GM19351 (cell line): ENCODE results near the gene CNTN4.
A peak's percentile ranks its signal among the peaks of the same experiment; 100 is the strongest.
"Not testable (repeated sequence)": the region's sequence is repeated elsewhere in the genome, so short reads cannot be mapped to it uniquely, and the experiment has no call there.

Experiments used
- ATAC-seq: cut with Tn5 transposase; IDR thresholded peaks from one replicate; pipeline ENCODE4 v1.9.1; 2021; ENCODE audit warnings: mild to moderate bottlenecking, moderate library complexity; ENCODE audit not compliant: unreplicated experiment

CNTN4 gene

GRCh38 chr3:2883283-2883682 is 784.6 kb downstream of the CNTN4 start:
- ATAC-seq, result no peak

- no peak for ATAC-seq
Measured at GRCh38 chr3:2888592-2888991, 789.9 kb downstream of the CNTN4 start.

DNA sequence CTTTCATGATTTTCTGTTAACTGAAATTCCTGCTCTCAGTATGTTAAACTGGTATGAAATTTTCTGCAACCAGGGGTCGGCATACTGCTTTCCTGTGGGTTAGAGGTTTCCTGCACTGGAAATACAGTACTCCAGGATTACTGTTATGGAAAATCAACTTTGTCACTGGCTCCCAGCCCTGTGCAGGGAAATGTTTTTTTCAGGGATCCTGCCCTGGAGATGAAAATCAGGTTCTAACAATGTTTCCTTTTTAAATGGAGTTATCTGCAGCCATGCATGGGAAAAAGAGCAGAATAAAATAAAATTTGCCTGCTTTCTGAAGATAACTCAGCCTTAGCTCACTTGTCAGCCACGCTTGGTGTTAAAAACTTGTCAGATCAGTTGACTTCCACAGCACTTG is 791.1 kb downstream of the CNTN4 start:
- ATAC-seq, result no peak

- ATAC-seq, result no peak
Measured at GRCh38 chr3:2896308-2896939, 797.8 kb downstream of the CNTN4 start.

GRCh38 chr3:2897821-2898220 is 799.2 kb downstream of the CNTN4 start:
- ATAC-seq, result no peak

GRCh38 chr3:2898591-2899353 is 800.1 kb downstream of the CNTN4 start:
- no peak for ATAC-seq

DNA sequence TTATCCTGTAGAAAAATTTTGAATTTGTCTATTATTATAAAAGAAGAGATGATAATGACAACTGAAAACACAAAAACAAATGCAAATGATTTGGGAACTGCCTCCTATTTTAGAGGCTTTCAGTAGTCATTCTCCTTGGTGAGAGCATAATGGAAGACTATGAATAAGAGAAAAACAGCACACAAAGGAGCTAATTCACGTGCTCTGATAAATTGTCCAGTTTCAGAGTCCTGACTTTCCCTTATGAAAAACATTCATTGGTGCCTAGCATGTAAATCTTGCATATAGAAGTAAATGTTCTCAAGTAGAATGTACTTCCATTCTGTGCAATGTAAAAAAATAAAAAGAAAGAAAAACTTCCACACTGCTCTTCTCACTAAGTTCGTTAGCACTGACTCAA is 805.4 kb downstream of the CNTN4 start:
- no peak for ATAC-seq

GRCh38 chr3:2908693-2909351 is 810.2 kb downstream of the CNTN4 start:
- ATAC-seq, result no peak

- no peak for ATAC-seq
Measured at GRCh38 chr3:2910997-2911396, 812.3 kb downstream of the CNTN4 start.

DNA sequence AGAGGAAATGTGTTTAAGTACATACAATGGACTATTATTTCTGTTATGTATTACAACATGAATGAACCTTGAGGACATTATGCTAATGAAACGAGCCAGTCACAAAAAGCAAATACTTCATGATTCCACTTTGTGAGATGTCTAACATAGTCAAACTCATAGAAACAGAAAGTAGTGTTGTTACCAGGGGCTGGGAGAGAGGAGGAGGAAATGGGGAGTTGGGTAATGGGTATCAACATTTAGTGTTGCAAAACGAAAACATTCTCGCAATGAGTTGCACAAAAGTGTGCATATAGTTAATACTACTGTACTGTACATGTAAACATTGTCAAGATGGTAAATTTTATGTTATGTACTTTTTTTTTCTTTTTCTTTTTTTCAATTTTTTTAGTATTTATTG is 817.2 kb downstream of the CNTN4 start:
- no peak for ATAC-seq

DNA sequence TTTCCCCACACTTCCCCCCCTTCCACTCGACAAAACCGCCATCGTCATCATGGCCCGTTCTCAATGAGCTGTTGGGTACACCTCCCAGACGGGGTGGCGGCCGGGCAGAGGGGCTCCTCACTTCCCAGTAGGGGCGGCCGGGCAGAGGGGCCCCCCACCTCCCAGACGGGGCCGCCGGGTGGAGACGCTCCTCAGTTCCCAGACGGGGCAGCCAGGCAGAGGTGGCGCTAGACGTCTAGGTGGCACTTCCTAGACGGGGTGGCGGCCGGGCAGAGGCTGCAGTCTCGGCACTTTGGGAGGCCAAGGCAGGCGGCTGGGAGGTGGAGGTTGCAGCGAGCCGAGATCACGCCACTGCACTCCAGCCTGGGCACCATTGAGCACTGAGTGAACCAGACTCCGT is 818.0 kb downstream of the CNTN4 start:
- ATAC-seq, result not testable (repeated sequence)

- ATAC-seq, result peak; percentile 57
Measured at GRCh38 chr3:2920103-2920502, 821.4 kb downstream of the CNTN4 start.

- no peak for ATAC-seq
Measured at GRCh38 chr3:2921452-2921851, 822.8 kb downstream of the CNTN4 start.

DNA sequence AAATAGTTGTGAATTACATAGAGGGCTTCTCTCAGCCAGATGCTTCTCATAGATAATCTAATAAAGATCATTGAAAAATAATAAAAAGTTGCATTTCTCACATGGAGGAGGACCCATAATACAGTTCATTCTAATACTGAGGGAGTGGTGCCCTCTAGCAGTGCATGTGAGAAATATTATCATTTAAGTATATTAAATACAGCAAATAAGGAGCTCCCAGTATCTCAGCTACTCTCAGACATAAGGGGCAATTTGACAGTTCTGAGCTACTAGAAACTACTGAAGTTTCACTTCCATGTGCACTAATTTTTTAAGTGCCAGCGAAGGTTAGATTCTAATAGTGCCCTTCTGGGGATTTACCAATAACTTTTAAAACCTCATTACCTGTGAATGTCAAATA is 823.2 kb downstream of the CNTN4 start:
- ATAC-seq, result peak; percentile 75

- no peak for ATAC-seq
Measured at GRCh38 chr3:2923390-2923789, 824.7 kb downstream of the CNTN4 start.

DNA sequence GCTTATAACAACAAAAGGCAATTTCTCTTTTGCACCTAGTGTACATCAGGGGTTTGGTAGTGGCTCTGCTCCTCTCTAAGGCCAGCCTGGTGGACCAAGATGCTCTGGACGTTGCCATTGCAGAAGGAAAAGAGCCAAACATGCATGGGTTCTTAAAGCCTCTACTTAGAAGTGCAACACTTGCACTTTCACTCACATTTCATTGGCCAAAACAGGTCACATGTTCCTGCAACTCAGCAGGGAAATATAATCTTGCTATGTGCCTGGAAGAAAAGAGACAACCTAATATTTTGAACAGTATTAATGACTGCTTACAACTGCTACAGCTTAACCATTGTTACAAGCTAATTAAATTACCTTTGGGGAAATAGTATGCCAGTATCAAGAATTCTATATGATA is 828.6 kb downstream of the CNTN4 start:
- ATAC-seq, result peak; percentile 45

DNA sequence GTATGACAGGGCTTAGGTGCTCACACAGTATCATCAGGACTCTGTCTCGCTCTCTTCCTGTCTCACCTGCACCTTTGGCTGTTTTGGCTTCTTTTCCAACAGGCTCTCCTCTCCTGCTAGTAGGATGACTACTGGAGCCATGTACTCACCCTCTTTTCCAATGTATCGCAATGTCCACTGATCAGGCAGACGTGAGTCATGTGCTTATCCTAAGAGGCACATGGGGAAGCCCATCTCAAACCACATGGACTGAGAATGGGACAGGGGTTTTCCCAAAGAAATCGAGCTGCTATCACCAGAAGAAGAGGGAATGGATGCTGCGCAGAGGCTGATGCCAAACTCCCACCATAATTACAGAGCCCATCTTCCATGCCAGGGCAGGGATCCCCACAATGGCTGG is 830.9 kb downstream of the CNTN4 start:
- ATAC-seq, result no peak

- no peak for ATAC-seq
Measured at GRCh38 chr3:2931265-2931664, 832.6 kb downstream of the CNTN4 start.

GRCh38 chr3:2934541-2934940 is 835.9 kb downstream of the CNTN4 start:
- ATAC-seq, result no peak

- no peak for ATAC-seq
Measured at GRCh38 chr3:2937055-2937454, 838.4 kb downstream of the CNTN4 start.

DNA sequence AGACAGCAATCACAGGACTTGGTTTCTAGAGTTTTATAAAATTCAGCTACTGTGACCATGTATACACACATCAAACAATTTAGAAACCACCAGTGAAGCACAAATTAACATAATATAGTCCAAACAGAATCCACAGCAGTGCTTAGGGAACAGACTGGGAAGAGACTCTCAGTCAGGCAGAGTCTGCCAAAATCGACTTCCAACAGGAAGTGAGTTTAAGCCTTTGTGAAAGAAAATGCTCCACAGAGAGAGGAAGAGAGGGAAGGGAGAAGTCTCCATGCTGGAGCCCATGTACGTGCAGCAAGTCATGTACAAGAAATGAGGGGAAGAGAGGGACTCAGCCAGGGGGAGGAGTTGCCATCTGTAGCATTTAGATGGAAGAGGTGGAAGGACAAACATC is 838.9 kb downstream of the CNTN4 start:
- ATAC-seq, result no peak

DNA sequence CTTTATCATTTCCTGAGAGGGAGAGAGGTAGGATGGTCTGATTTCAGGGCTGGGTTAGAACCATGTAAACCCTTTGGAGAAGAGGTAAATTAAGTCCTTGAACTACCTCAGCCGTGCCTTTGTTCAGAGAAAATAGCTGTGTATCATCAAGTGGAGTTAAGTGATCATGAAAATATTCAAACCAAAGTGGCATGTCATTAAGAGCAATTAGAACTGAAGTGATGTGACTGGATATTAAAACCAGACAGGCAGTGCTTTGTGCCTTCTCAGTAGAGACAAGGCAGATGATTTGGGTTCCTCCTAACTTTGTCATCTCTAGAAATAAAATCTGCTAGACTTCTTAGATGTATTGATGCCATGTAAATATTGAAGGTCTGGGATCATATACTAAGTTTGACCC is 840.0 kb downstream of the CNTN4 start:
- no peak for ATAC-seq
